Common myeloid progenitor, CD34-positive (primary cell): ENCODE measurements around the gene DRAP1.

ENCODE experiments used
- CTCF ChIA-PET: fragments of 350-600 bp; sonication (Branson Sonifier 250); formaldehyde crosslinking; loops from one replicate; lab custom pipeline; 2021; ENCODE audit warnings: antibody characterized with exemption; lab: Charles Lee
- POLR2A ChIA-PET: fragments of 350-600 bp; sonication (Branson Sonifier 250); formaldehyde crosslinking; loops from one replicate; lab custom pipeline; 2021; ENCODE audit warnings: antibody characterized with exemption; lab: Charles Lee
- DNase-seq, 3 donors: peaks; one replicate each; pipeline versions ENCODE4 v3.0.0 to v3.0.0-alpha.2; 2013
- H3K27ac ChIP-seq, 2 experiments: 1 replicate in 1 of 2; 2 replicates in 1 of 2; pipeline ENCODE4 v1.7.0; 2013; ENCODE audit warnings: inconsistent platforms in 2 of 2, low read length in 2 of 2, mild to moderate bottlenecking in 2 of 2, low read depth in 1 of 2, moderate library complexity in 1 of 2; ENCODE audit not compliant: severe bottlenecking in 2 of 2, insufficient read depth in 1 of 2, poor library complexity in 1 of 2
- H3K27me3 ChIP-seq, 5 experiments: replicated peaks in 2 of 5; 1 replicate in 3 of 5; 2 replicates in 2 of 5; pipeline versions ENCODE4 v1.6.1 to v1.7.0; 2013; ENCODE audit warnings: low read length in 4 of 5, mild to moderate bottlenecking in 2 of 5, moderate library complexity in 2 of 5, inconsistent platforms in 1 of 5; ENCODE audit not compliant: insufficient read depth in 5 of 5, control insufficient read depth in 4 of 5
- H3K36me3 ChIP-seq, 4 experiments: 1 replicate in 2 of 4; 2 replicates in 2 of 4; pipeline versions ENCODE4 v1.6.1 to v1.7.0; 2013; ENCODE audit warnings: low read length in 3 of 4, control low read depth in 1 of 4, mild to moderate bottlenecking in 1 of 4; ENCODE audit not compliant: control insufficient read depth in 4 of 4, insufficient read depth in 4 of 4
- H3K4me1 ChIP-seq, 4 experiments: 1 replicate in 3 of 4; 2 replicates in 1 of 4; pipeline versions ENCODE4 v1.6.1 to v1.7.1; 2013; ENCODE audit warnings: low read length in 3 of 4, mild to moderate bottlenecking in 3 of 4, control low read depth in 1 of 4, inconsistent platforms in 1 of 4, moderate library complexity in 1 of 4; ENCODE audit not compliant: control insufficient read depth in 4 of 4, insufficient read depth in 4 of 4; ENCODE audit errors: control extremely low read depth in 1 of 4
- H3K4me3 ChIP-seq, 7 experiments: 1 replicate in 4 of 7; 2 replicates in 3 of 7; pipeline versions ENCODE4 v1.5.1 to v1.7.0; 2013; ENCODE audit warnings: mild to moderate bottlenecking in 7 of 7, low read length in 6 of 7, moderate library complexity in 6 of 7, inconsistent platforms in 2 of 7, low read depth in 2 of 7, control low read depth in 1 of 7; ENCODE audit not compliant: insufficient read depth in 4 of 7, control insufficient read depth in 1 of 7; ENCODE audit errors: extremely low read depth in 1 of 7
- H3K9me3 ChIP-seq, 5 experiments: 1 replicate in 4 of 5; 2 replicates in 1 of 5; pipeline versions ENCODE4 v1.6.1 to v1.7.1; 2013; ENCODE audit warnings: low read length in 4 of 5, mild to moderate bottlenecking in 2 of 5, inconsistent platforms in 1 of 5, low read depth in 1 of 5, moderate library complexity in 1 of 5; ENCODE audit not compliant: control insufficient read depth in 4 of 5, insufficient read depth in 2 of 5; ENCODE audit errors: control extremely low read depth in 1 of 5
- WGBS: methylation state at CpG from one replicate; pipeline ENCODE4 v1.1.5; 2013; ENCODE audit not compliant: insufficient coverage; 5-methylcytosine and 5-hydroxymethylcytosine counted together

The DRAP1 gene

GRCh38 chr11:65872586-65873317 is 46.5 kb upstream of the DRAP1 start, which contains the start of gene EFEMP2:
Gene EFEMP2 (minus strand): TSS chr11:65872800. CDS start chr11:65872354, 446 bp downstream.
- 2% methylated on average over 50 of the region's 69 CpGs for WGBS
- POLR2A ChIA-PET, result interaction anchor here (1.1 to 2.8 kb wide), 2 partner anchors 13 to 15 kb away, joined by 4 to 22 read pairs; partner anchors contain the start of genes CFL1 and MUS81
- peaks cover 0 to 4% (median 2%) of the 10 kb centered on the region in 4 experiments for H3K36me3 ChIP-seq
- peak in 1 of 3 donors; percentile 19 for DNase-seq
- CTCF ChIA-PET, result interaction anchor here (0.7 to 11.0 kb wide), 4 partner anchors 12 to 93 kb away, joined by 3 to 168 read pairs (median 42); partner anchors contain the start of genes CCDC85B, FIBP and MUS81
- H3K4me1 ChIP-seq, result peaks cover 0 to 51% (median 41%) of the 10 kb centered on the region in 4 experiments
- H3K27me3 ChIP-seq, result no peaks in the 10 kb centered on the region
- H3K27ac ChIP-seq, result peak within 1 kb of the TSS in 1 of 2 experiments; percentile 43
- H3K9me3 ChIP-seq, result no peaks in the 10 kb centered on the region
- peak within 1 kb of the TSS; percentile 10 to 82 (median 65) for H3K4me3 ChIP-seq

GRCh38 chr11:65873318-65874156 is 45.7 kb upstream of the DRAP1 start:
- Histone ChIP-seq H3K4me1 (peaks cover 0 to 53% (median 40%) of the 10 kb centered on the region in 4 experiments), H3K27ac (peak overlapping the region in 1 of 2 experiments; percentile 43), H3K27me3 (no peaks in the 10 kb centered on the region), H3K4me3 (peak overlapping the region; percentile 10 to 82 (median 65)), H3K9me3 (no peaks in the 10 kb centered on the region), H3K36me3 (peaks cover 0 to 1% (median 0%) of the 10 kb centered on the region in 4 experiments)
- ChIA-PET POLR2A (interaction anchor here (1.0 kb wide), 1 partner anchor 19 kb away, joined by 4 read pairs; no protein-coding TSS in a partner anchor), CTCF (interaction anchor here (7.7 to 11.0 kb wide), 2 partner anchors 12 kb away, joined by 81 to 168 read pairs; partner anchors contain the start of genes CCDC85B, FIBP and MUS81)
- peak; percentile 84 to 89 (median 89) for DNase-seq
- 2% methylated on average over 27 of the region's 54 CpGs for WGBS

- no peaks in the 10 kb centered on the region for H3K9me3 ChIP-seq
- DNase-seq, result peak in 2 of 3 donors; percentile 78 to 85
- CTCF ChIA-PET, result interaction anchor here (0.9 to 5.6 kb wide), 5 partner anchors 9 to 32 kb away, joined by 3 to 27 read pairs (median 3); partner anchors contain the start of genes CCDC85B and FIBP
- H3K4me1 ChIP-seq, result peaks cover 0 to 39% (median 26%) of the 10 kb centered on the region in 4 experiments
- POLR2A ChIA-PET, result interaction anchor here (0.6 to 2.2 kb wide), 5 partner anchors 11 to 380 kb away, joined by 3 to 6 read pairs (median 3); partner anchors contain the start of genes CCDC85B and CFL1
- peaks cover 2 to 33% (median 21%) of the 10 kb centered on the region in 4 experiments for H3K36me3 ChIP-seq
- H3K27me3 ChIP-seq, result no peaks in the 10 kb centered on the region
- 0% methylated on average over 7 of the region's 7 CpGs for WGBS
- H3K27ac ChIP-seq, result peak within 1 kb of the TSS; percentile 4 to 54
- H3K4me3 ChIP-seq, result peak within 1 kb of the TSS in 6 of 7 experiments; percentile 31 to 72 (median 56)
Observed at GRCh38 chr11:65879617-65880016, 39.6 kb upstream of the DRAP1 start, which contains the start of gene CTSW. Gene CTSW (plus strand): TSS chr11:65879837. CDS start chr11:65879855, 18 bp downstream.

GRCh38 chr11:65880027-65880426 is 39.2 kb upstream of the DRAP1 start:
- peak overlapping the region in 6 of 7 experiments; percentile 31 to 72 (median 56) for H3K4me3 ChIP-seq
- peaks cover 2 to 37% (median 24%) of the 10 kb centered on the region in 4 experiments for H3K36me3 ChIP-seq
- H3K27me3 ChIP-seq, result no peaks in the 10 kb centered on the region
- DNase-seq, result no peak
- peak overlapping the region in 1 of 2 experiments; percentile 54 for H3K27ac ChIP-seq
- H3K4me1 ChIP-seq, result peaks cover 0 to 42% (median 29%) of the 10 kb centered on the region in 4 experiments
- ChIA-PET CTCF (interaction anchor here (0.9 to 11.9 kb wide), 4 partner anchors 9 to 32 kb away, joined by 3 to 168 read pairs (median 15); partner anchors contain the start of genes CCDC85B, EFEMP2 and FIBP), POLR2A (interaction anchor here (0.9 to 2.2 kb wide), 4 partner anchors 10 to 22 kb away, joined by 3 to 6 read pairs (median 4); partner anchors contain the start of genes CCDC85B and CFL1)
- WGBS, result 61% methylated on average over 7 of the region's 7 CpGs
- H3K9me3 ChIP-seq, result no peaks in the 10 kb centered on the region

GRCh38 chr11:65880844-65881421 is 38.3 kb upstream of the DRAP1 start:
- no peaks in the 10 kb centered on the region for H3K27me3 ChIP-seq
- peak overlapping the region in 4 of 7 experiments; percentile 1 to 72 (median 29) for H3K4me3 ChIP-seq
- peaks cover 0 to 45% (median 29%) of the 10 kb centered on the region in 4 experiments for H3K4me1 ChIP-seq
- H3K9me3 ChIP-seq, result no peaks in the 10 kb centered on the region
- H3K27ac ChIP-seq, result peak overlapping the region in 1 of 2 experiments; percentile 4
- POLR2A ChIA-PET, result interaction anchor here (0.6 to 2.2 kb wide), 2 partner anchors 9 to 328 kb away, joined by 3 to 6 read pairs; partner anchors contain the start of gene CCDC85B
- no peak for DNase-seq
- CTCF ChIA-PET, result interaction anchor here (1.0 to 11.9 kb wide), 10 partner anchors 8 to 241 kb away, joined by 3 to 168 read pairs (median 4); partner anchors contain the start of genes CCDC85B, EFEMP2, FIBP and MUS81
- 43% methylated on average over 6 of the region's 7 CpGs for WGBS
- H3K36me3 ChIP-seq, result peaks cover 7 to 45% (median 33%) of the 10 kb centered on the region in 4 experiments
